GM21360 (cell line): ENCODE data around the gene GLRB.
"Not testable (repeated sequence)": the region's sequence is repeated elsewhere in the genome, so short reads cannot be mapped to it uniquely, and the experiment has no call there.

ENCODE experiments used
- ATAC-seq: cut with Tn5 transposase; IDR thresholded peaks from one replicate; pipeline ENCODE4 v1.9.1; 2021; ENCODE audit warnings: mild to moderate bottlenecking, moderate library complexity; ENCODE audit not compliant: unreplicated experiment

GLRB gene

DNA sequence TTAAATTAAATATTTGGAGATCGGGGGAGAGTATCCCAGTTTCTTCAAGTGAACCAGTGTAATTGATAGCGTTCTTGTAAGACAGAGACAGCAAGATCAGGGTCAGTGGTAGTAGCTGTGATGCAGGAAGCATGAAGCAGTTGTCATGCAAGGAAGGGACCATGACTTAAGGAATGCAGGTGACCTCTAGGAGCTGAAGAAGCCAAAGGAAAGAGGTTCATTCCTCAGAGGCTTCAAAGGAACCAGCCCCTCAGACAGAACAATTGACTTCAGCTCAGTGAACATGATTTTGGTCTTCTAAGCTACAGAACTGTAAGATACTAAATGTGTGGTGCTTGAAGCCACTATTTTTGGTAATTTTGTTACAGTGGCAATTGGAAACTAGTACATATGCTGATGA lies 51.6 kb downstream of the GLRB start:
- ATAC-seq: no peak

DNA sequence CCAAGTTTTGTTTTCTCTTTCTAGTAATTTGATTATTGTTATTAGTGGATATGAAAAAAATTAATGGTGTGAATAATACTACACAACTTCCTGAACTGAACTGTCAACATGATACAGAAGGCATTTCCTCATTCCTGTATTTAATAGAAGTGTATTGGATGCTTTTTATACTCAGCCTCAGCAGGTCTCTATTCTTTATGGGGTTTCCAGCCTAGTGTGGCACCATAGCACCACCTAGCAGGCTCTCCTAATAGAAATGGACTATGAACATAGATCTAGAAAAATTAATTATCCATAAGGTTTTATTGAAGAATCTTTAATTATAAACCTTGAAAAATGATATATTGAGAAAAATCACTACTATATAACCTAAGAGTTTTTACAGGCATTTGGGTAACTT lies 52.4 kb downstream of the GLRB start:
- ATAC-seq: no peak

DNA sequence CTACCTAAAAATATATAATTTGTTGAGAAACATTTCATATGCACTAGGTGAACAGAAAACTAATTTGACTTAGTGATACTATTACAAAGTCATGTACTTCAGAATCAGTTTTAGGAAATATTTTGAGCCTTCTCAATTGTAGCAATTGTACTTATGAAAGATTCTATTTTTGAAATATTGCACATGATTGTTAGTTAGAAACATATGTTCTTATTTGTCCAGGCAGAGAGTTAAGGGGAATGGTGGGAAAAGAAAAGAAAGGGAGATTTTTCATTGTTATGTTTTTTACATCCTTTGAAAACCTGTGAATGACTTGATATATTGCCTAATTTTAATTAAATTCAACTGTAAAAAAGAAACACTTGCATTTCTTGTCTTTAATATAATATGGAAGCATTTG lies 66.0 kb downstream of the GLRB start:
- ATAC-seq: no peak

DNA sequence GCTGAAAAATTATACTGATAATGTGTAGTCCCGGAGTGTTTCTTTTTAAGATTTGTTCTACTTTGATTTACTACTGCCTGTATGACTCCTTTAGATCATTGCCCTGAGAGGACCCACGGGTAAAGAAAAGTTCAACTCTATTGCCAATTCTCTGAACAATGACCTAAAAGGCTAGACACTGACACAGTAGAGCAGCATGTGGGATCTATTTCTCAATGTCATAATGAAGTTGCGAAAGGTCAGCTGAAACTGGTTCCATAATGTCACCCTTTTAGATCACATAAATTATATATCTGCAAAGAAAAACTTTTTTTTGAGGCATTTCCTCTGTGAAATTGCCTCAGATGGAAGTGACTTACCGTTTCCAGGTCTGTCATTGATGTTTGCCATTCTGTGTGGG lies 67.4 kb downstream of the GLRB start:
- no peak for ATAC-seq

DNA sequence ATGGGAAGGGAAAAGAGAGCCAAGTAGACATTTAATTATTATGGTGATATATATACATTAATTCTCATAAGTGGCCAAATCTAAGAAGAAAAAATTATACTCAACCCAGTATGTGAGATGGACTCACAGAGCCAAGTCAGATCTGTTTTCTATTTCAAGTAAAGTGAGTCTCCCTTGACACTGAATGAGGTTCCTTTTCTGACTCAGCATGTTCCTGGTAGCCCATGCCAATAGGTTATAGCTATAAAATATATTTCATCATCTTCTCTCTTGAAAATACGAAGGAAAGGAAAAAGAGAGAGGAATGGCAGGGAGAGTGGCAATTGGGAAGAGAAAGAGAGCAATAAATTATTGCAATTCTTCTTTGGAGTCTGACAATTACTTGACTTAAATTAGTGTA lies 75.8 kb downstream of the GLRB start:
- ATAC-seq: no peak

DNA sequence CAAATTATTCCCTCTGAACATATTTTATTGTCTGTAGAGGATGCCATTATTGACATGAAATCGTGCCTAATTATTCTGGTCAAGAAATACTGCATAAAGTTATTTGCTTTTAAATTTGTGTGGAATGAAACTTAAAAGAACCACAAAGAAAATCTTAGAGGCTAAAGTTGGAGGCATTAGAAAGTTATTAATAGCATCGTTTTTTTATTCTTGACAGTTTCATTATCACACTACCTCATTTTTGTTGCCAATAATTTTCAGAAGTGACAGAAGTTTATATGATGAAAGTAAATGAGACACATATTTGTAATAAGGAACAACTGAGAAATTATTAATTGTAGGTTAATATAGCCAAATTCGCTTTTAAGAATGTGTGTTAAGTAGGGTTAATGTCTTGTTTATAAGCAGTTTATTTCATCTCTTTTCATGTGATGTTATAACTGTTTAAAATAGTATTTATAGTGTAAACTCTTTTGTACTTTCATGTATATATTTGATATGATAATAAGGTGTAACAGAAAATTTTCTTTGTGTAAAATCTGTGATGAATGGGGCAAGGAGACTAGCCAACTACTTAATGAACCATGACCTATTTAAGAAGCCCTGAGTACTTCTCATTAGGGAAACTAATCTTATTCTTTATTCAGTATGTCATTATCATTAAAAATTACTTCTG lies 90.1 kb downstream of the GLRB start:
- no peak for ATAC-seq

DNA sequence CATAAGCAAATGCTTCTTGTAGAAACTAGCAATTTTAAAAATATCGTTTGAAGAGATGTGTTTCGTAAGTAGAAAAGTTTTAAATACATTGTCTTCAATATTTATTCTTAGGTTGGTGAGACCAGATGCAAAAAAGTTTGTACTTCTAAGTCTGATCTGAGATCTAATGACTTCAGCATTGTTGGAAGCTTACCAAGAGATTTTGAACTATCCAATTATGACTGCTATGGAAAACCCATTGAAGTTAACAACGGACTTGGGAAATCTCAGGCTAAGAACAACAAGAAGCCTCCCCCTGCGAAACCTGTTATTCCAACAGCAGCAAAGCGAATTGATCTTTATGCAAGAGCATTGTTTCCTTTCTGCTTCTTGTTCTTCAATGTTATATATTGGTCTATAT lies 94.4 kb downstream of the GLRB start:
- ATAC-seq: no peak

DNA sequence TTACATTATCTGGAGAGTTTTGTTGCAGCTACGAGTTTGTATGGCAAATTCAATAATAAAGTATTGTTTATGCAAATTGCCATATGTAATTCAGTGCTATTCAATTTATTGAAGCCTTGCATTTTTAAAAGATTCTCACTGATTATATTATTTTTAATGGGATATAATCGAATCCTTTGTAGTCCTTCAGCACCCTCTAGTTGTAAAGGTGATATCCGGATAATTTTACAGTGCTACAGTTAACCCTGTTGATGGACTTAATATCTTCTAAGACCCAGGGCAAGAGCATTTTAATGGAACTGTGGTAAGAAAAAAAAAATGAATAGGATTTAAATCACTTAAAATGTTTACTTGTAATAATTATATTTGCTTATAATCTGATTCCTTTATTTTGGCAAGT lies 96.1 kb downstream of the GLRB start:
- no peak for ATAC-seq

DNA sequence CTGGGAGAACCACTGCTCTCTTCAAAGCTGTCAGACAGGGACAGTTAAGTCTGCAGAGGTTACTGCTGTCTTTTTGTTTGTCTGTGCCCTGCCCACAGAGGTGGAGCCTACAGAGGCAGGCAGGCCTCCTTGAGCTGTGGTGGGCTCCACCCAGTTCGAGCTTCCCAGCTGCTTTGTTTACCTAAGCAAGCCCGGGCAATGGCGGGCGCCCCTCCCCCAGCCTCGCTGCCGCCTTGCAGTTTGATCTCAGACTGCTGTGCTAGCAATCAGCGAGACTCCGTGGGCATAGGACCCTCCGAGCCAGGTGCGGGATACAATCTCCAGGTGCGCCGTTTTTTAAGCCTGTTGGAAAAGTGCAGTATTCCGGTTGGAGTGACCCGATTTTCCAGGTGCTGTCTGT lies 104.3 kb downstream of the GLRB start:
- ATAC-seq: not testable (repeated sequence)

DNA sequence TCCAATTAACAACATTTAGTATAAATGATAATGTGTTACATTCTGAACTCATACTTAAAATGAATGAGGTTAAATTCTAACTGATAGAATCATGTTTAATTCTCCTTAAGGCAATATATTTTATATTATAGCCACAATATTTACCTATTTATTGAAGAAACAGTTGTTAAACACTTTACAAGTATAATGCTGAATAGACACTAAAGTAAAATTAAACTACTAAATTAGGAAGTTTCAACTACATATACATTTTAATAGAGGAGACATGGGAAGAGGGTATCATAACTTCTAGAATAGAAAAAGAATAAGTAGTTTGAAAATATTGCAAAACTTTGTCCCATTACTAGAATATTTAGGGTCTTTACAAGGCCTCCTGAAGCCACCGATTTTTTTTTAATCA lies 108.3 kb downstream of the GLRB start:
- ATAC-seq: no peak

DNA sequence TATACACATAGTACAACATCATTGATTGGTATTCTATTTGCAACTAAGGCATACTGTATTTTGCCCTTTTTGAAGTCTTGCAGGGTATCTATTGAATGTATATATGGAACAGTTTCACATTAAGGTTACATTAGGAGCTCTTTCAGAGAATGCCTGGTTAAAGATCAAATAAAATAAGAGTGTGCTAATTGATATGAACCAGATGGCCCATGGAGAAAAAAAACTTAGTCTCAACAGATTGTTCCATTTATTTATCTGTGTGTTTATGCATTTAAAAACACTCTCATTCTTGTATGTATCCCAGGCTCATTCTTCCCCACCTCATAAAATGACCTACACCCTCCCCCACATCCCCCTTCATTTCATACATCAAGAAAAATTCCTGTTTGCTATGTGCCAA lies 109.4 kb downstream of the GLRB start:
- ATAC-seq: no peak

DNA sequence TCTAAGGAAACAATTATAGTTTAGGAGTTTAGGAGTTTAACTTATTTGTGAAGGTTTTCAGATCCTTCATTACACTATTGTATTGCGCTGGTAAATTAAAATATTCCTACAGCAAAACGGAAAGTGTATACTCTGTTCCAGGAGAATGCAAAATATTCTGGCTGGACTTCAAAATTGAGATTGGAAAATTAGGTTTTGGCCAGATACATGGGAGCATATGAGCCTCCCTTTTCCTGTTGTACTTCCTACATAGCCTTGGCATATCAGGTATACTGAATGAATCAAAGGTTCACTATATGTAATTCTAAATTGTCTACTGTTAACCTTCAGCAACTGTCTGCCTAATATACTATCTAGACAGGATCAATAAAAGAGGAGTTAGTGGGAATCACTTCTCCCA lies 119.4 kb downstream of the GLRB start:
- ATAC-seq: no peak

DNA sequence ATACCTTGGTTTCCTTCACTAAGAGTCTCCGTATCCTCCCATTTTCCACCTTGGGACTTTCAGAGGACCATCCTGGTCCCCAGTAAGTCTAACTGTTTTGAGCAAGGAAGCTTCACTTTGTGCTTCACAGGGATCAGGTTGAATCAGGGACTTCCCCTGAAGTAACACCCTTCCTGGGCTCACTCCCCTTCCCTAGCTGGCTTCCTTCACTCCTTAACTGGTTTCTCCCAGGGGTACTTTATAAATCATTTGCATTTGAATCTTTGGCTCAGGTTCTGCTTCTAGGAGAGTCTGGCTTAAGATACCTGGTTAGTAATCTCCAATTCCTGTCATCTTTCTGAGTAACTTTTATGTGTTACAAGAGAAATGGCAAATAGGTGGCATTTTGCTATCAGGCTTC lies 120.1 kb downstream of the GLRB start:
- ATAC-seq: no peak

DNA sequence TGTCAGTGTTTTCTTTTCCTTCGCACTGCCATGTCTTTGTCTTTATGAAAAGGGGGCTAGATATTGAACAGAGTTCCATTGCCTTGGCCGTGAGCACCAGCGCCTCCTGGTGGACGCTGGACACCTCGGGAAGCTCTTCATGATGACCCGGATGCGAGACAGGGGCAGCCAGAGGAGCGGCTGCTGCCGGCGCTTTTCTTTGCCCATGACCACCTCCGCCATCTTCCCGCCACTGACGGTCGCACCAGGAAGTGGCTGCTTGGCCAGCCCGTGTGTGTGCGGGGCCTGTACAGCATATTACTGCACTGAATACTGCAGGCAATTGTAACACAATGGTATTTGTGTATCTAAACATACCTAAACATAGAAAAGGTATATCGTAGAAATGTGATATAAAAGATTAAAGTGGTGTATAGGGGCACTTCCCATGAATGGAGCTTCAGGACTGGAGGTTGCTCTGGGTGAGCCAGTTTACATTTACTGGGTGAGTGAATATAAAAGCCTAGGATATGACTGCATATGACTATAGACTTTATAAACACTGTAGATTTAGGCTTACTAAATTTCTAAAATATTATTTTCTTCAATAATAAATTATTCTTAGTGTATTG lies 128.8 kb downstream of the GLRB start:
- no peak for ATAC-seq

DNA sequence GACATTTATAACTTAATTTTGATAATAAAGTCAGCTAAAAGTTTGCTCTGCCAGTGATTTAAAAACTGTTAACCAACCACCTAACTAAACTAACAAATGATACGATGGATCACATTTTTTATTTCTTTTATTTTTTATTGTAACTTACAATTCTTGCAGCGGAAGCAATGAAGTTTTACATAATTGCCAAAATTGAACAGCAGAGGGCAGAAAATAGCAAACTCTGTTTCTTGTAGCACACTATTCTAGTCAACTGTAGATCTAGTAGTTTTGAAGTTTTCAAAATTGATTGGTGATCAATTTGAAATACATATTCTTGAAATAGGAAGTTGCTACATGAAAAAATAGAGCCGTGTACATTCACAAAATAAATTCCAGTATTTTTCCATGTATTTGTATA lies 141.8 kb downstream of the GLRB start:
- ATAC-seq: no peak

DNA sequence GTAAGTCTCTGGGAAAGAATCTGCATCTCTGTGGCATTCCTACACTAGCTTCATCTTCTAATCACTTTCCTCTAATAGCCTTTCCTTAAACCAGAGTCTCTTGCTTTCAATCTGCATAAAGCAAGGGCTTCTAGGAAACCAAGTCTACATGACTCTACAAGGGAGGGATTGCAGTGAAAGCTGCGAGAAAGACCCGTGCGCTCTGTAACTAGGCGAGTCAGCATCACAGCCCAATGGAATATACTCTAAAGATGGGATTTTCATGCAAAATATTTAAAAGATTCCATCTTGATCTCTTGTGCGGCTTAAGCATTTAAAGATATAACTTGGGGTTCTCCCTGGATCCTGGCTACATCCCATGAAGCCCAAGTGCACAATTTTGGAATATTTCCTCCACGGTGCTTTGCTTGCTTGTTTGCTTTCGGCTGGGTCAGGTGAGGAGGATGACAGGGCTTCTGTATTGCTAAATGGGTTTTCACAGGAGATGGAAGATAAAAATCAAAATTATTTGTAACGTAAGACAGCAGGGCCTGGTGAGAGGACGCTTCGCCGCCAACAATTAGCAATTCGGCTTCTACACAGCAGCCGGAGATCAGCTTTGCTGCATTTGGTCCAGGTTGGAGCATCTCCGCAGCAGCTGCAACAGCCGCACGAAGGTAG lies 143.9 kb downstream of the GLRB start:
- ATAC-seq: no peak

DNA sequence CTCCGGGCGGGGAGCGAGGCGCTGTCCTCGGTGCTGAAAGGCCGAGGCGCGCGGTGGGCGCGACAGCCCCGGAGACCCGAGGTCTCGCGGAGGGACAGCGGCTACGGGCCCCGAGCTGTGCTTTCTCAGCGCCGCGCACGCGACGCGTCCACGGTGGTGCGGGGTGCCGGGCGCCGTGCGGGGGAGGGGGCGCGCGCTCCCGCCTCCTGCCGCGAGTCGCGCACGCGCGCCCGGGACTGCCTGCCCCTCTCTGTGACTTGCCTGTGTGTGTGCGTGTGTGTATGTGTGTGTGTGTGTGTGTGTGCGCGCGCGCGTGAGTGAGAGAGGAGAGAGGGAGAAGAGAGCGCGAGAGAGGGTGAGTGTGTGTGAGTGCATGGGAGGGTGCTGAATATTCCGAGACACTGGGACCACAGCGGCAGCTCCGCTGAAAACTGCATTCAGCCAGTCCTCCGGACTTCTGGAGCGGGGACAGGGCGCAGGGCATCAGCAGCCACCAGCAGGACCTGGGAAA lies 144.5 kb downstream of the GLRB start, which contains the start of gene GRIA2:
TSS of gene GRIA2 (plus strand) at position 358 of the 511 bp plus-strand sequence. CDS start 315 bp downstream, outside the sequence.
- no peak for ATAC-seq

DNA sequence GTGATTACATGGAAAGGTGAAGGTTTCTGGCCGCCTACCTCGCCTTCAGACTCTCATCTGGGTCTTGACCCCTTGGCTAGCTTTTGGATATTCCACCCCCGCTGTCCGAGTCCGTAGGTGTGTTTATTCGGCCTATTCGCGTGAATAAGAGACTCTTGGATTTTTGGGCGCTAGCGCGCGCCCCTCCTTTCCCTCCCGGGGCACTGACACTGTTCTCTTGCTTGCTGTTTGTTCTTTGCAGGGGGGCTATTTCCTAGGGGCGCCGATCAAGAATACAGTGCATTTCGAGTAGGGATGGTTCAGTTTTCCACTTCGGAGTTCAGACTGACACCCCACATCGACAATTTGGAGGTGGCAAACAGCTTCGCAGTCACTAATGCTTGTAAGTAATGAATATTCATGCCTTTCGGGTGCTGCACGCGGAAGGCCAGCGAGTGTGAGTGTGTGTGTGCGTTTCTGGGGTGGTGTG lies 145.5 kb downstream of the GLRB start:
- ATAC-seq: no peak
